ENCODE measurements around the gene TLX2. TPM values are rescaled to one million over a fixed set of nuclear protein-coding genes. Genes with fewer than 3 reads are reported as not detected.

TLX2 gene
- total and polyA plus RNA-seq, 2 of the 13 experiments (the other 11 are each of a cell fraction or from before 2014, with no cell fraction given), result 0.05 to 0.20 TPM

DNA sequence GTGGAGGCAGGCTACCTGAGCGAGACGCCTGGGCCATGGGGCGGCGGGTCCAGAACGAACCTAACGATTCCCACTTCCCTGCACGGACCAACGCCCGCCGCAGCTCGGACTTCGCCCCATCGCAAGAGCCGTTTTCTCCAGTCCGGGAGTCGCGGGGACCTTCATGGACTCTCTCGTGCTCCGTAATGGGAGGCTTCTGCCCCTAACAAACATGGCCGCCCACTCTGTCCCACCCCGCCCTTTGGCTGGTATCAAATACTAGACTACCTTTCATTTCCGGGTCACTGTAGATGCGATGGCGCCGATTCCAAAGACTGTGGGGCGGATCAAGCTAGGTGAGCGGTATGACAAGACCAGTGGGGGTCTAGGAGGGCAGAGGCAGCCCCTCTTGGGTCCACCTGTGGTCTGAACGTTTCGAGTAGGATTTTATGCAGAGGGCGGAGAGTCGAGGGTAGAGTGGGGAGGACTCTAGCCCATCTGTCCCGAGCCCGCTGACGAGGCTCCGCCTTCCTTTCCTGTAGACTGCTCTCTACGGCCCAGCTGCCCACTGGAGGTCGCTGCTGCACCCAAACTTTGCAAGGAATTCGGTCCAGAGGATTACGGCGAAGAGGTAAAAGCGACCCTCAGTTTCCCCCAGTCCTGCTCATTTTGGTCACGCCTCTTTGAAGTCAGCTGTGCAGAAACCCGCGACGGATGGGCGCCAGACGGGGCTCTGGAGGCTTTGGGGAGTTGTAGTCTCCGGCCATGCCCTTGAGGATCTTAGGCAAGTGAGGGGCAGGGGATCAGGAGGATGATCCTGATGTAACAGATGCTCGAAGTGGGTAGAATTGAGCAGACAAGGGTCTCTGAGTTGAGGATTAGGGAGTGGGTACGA lies 31.2 kb upstream of the TLX2 start, which contains the start of the genes CCDC142 and TTC31 (continued):
- TF ChIP-seq, protein P1, sequence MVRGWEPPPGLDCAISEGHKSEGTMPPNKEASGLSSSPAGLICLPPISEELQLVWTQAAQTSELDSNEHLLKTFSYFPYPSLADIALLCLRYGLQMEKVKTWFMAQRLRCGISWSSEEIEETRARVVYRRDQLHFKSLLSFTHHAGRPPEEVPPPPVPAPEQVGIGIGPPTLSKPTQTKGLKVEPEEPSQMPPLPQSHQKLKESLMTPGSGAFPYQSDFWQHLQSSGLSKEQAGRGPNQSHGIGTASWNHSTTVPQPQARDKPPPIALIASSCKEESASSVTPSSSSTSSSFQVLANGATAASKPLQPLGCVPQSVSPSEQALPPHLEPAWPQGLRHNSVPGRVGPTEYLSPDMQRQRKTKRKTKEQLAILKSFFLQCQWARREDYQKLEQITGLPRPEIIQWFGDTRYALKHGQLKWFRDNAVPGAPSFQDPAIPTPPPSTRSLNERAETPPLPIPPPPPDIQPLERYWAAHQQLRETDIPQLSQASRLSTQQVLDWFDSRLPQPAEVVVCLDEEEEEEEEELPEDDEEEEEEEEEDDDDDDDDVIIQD (CRISPR knock-in tag; IDR thresholded peaks at IDR 0.05; ENCODE audit: low read depth), result peak; percentile 71
- TF ChIP-seq, protein P2, sequence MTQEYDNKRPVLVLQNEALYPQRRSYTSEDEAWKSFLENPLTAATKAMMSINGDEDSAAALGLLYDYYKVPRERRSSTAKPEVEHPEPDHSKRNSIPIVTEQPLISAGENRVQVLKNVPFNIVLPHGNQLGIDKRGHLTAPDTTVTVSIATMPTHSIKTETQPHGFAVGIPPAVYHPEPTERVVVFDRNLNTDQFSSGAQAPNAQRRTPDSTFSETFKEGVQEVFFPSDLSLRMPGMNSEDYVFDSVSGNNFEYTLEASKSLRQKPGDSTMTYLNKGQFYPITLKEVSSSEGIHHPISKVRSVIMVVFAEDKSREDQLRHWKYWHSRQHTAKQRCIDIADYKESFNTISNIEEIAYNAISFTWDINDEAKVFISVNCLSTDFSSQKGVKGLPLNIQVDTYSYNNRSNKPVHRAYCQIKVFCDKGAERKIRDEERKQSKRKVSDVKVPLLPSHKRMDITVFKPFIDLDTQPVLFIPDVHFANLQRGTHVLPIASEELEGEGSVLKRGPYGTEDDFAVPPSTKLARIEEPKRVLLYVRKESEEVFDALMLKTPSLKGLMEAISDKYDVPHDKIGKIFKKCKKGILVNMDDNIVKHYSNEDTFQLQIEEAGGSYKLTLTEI (CRISPR knock-in tag; conservative IDR thresholded peaks at IDR 0.05), result no peak
- TF ChIP-seq KLF13 (CRISPR knock-in tag; IDR thresholded peaks at IDR 0.05), result no peak
- TF ChIP-seq, protein P3, sequence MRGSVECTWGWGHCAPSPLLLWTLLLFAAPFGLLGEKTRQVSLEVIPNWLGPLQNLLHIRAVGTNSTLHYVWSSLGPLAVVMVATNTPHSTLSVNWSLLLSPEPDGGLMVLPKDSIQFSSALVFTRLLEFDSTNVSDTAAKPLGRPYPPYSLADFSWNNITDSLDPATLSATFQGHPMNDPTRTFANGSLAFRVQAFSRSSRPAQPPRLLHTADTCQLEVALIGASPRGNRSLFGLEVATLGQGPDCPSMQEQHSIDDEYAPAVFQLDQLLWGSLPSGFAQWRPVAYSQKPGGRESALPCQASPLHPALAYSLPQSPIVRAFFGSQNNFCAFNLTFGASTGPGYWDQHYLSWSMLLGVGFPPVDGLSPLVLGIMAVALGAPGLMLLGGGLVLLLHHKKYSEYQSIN (CRISPR knock-in tag; IDR thresholded peaks at IDR 0.05; ENCODE audit: borderline replicate concordance), result no peak
- no peak for TF ChIP-seq PRPF4 (IDR thresholded peaks at IDR 0.05; ENCODE audit: low read depth, low read length, poor library complexity, severe bottlenecking)
- peak; percentile 96 for TF ChIP-seq POLR2G (IDR thresholded peaks at IDR 0.05; ENCODE audit: low read depth, low read length)
- TF ChIP-seq, protein P4, sequence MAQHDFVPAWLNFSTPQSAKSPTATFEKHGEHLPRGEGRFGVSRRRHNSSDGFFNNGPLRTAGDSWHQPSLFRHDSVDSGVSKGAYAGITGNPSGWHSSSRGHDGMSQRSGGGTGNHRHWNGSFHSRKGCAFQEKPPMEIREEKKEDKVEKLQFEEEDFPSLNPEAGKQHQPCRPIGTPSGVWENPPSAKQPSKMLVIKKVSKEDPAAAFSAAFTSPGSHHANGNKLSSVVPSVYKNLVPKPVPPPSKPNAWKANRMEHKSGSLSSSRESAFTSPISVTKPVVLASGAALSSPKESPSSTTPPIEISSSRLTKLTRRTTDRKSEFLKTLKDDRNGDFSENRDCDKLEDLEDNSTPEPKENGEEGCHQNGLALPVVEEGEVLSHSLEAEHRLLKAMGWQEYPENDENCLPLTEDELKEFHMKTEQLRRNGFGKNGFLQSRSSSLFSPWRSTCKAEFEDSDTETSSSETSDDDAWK (CRISPR knock-in tag; IDR thresholded peaks at IDR 0.05), result no peak
- peak; percentile 76 for TF ChIP-seq SALL1 (CRISPR knock-in tag; IDR thresholded peaks at IDR 0.05)
- 0 out of 2 replicates have a peak, but pooled peaks have one; percentile 55 for TF ChIP-seq ZFP36L2 (CRISPR knock-in tag; IDR thresholded peaks at IDR 0.05)
- TF ChIP-seq ZNF235 (CRISPR knock-in tag; IDR thresholded peaks at IDR 0.05; ENCODE audit: borderline replicate concordance), result no peak
- peak; percentile 20 for TF ChIP-seq ZNF331 (CRISPR knock-in tag; IDR thresholded peaks at IDR 0.05)
- TF ChIP-seq ZBTB8A (CRISPR knock-in tag; IDR thresholded peaks at IDR 0.05; ENCODE audit: borderline replicate concordance, low read depth), result 0 out of 2 replicates have a peak, but pooled peaks have one; percentile 80
- TF ChIP-seq NFKB2 (CRISPR knock-in tag; IDR thresholded peaks at IDR 0.05; ENCODE audit: borderline replicate concordance), result peak; percentile 92; the same call in 1 of the 2 replicates
- peak; percentile 48; the same call in 1 of the 2 replicates for TF ChIP-seq ZSCAN31 (CRISPR knock-in tag; IDR thresholded peaks at IDR 0.05; ENCODE audit: low read depth)
- TF ChIP-seq MYNN (CRISPR knock-in tag; IDR thresholded peaks at IDR 0.05; ENCODE audit: low read depth), result no peak
- TF ChIP-seq ZBTB3 (CRISPR knock-in tag; IDR thresholded peaks at IDR 0.05; ENCODE audit: borderline replicate concordance, low read depth), result 0 out of 2 replicates have a peak, but pooled peaks have one; percentile 68
- no peak for TF ChIP-seq PLRG1 (conservative IDR thresholded peaks at IDR 0.05)
- TF ChIP-seq TCF7 (IDR thresholded peaks at IDR 0.05; ENCODE audit: low read depth), result 0 out of 2 replicates have a peak, but pooled peaks have one; percentile 32
- no peak for TF ChIP-seq RFX1 (IDR thresholded peaks at IDR 0.05)
- TF ChIP-seq, protein P5, sequence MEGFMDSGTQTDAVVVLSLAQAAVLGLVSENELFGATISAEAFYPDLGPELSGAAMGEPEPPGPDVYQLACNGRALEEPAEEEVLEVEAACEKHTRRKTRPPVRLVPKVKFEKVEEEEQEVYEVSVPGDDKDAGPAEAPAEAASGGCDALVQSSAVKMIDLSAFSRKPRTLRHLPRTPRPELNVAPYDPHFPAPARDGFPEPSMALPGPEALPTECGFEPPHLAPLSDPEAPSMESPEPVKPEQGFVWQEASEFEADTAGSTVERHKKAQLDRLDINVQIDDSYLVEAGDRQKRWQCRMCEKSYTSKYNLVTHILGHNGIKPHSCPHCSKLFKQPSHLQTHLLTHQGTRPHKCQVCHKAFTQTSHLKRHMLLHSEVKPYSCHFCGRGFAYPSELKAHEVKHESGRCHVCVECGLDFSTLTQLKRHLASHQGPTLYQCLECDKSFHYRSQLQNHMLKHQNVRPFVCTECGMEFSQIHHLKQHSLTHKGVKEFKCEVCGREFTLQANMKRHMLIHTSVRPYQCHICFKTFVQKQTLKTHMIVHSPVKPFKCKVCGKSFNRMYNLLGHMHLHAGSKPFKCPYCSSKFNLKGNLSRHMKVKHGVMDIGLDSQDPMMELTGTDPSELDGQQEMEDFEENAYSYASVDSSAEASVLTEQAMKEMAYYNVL (CRISPR knock-in tag; IDR thresholded peaks at IDR 0.05; ENCODE audit: borderline replicate concordance), result peak; percentile 31
- TF ChIP-seq ONECUT2 (CRISPR knock-in tag; IDR thresholded peaks at IDR 0.05), result no peak
- no peak for TF ChIP-seq CC2D1A (CRISPR knock-in tag; IDR thresholded peaks at IDR 0.05)

Data from HepG2 (cell line).